Measurements from ENCODE around the gene ZNF850. TPM values are rescaled to one million over a fixed set of nuclear protein-coding genes. Genes with fewer than 3 reads are reported as not detected.

ZNF850 gene
- total and polyA plus RNA-seq, 9 of the 15 experiments (the other 6 are each of a cell fraction or from before 2014, with no cell fraction given), result 1.2 to 13.0 (median 5.9) TPM

- TF ChIP-seq ZNF407 (IDR thresholded peaks at IDR 0.05; ENCODE audit: low read depth) (no peak), KDM1A (IDR thresholded peaks at IDR 0.05) (no peak), ZNF347 (CRISPR knock-in tag; IDR thresholded peaks at IDR 0.05; ENCODE audit: low read depth) (no peak), ZNF830 (CRISPR knock-in tag; IDR thresholded peaks at IDR 0.05) (no peak), CHD1 (IDR thresholded peaks at IDR 0.05; ENCODE audit: low read length) (peak; percentile 7), ZMIZ1 (IDR thresholded peaks at IDR 0.05; ENCODE audit: low read depth in 2 of 2, low read length in 2 of 2) (no peak), CREM (IDR thresholded peaks at IDR 0.05; ENCODE audit: low read depth) (no peak; the same call in 1 of the 2 replicates), ZEB2 (IDR thresholded peaks at IDR 0.05) (no peak), FOXA1 (IDR thresholded peaks at IDR 0.05; ENCODE audit: borderline replicate concordance) (no peak), SNIP1 (IDR thresholded peaks at IDR 0.05; ENCODE audit: low read depth) (no peak), ZNF232 (CRISPR knock-in tag; IDR thresholded peaks at IDR 0.05) (no peak), BACH1 (tag; IDR thresholded peaks at IDR 0.05) (0 out of 2 replicates have a peak, but pooled peaks have one; percentile 7), NFRKB (IDR thresholded peaks at IDR 0.05; ENCODE audit: low read depth) (no peak), ESRRB (CRISPR knock-in tag; IDR thresholded peaks at IDR 0.05; ENCODE audit: borderline replicate concordance) (no peak), MXD1 (CRISPR knock-in tag; IDR thresholded peaks at IDR 0.05; ENCODE audit: borderline replicate concordance, poor library complexity, severe bottlenecking) (no peak)
These were observed 1.1 kb downstream of the ZNF850 start (continued) for GRCh38 chr19:36771261-36772231.

All from K562 (cell line).